Fibroblast of the aortic adventitia (primary cell): ENCODE results near the gene GNB3. TPM values are rescaled to one million over a fixed set of nuclear protein-coding genes. Genes with fewer than 3 reads are reported as not detected.

Experiments
- DNase-seq: peaks from one replicate; pipeline ENCODE4 v3.0.0-alpha.2; 2010; ENCODE audit warnings: low read depth
- H3K4me3 ChIP-seq: 2 replicates; pipeline ENCODE4 v1.5.1; 2011; ENCODE audit warnings: low read depth, mild to moderate bottlenecking, control low read depth, low read length, moderate library complexity
- CTCF ChIP-seq: IDR thresholded peaks from 2 replicates; pipeline ENCODE4 v1.5.1; 2011; ENCODE audit warnings: mild to moderate bottlenecking, low read length, control low read depth, inconsistent platforms; ENCODE audit not compliant: insufficient read depth
- total RNA-seq: library from RNA; depleted of rRNA; stranded (reverse); fragments of >200 nt; gene quantifications from 2 replicates; pipeline ENCODE4 v1.2.3, GENCODE V29; 2012; ENCODE audit warnings: low replicate concordance

Gene GNB3
- total RNA-seq, 1 donor: 3.4 TPM

GRCh38 chr12:6837370-6838060 is 3.2 kb upstream of the GNB3 start:
- H3K4me3 ChIP-seq: no peak overlapping the region
- no peak for DNase-seq
- no peak for TF ChIP-seq CTCF

GRCh38 chr12:6838854-6839253 is 1.9 kb upstream of the GNB3 start:
- TF ChIP-seq CTCF: no peak
- H3K4me3 ChIP-seq: no peak overlapping the region
- DNase-seq: no peak

- no peak for DNase-seq
- no peak overlapping the region for H3K4me3 ChIP-seq
- TF ChIP-seq CTCF: no peak
Measured at GRCh38 chr12:6839482-6840201, 1.1 kb upstream of the GNB3 start.

- TF ChIP-seq CTCF: no peak
- no peak for DNase-seq
Measured at GRCh38 chr12:6840330-6840729, 395 bp upstream of the GNB3 start.

GRCh38 chr12:6842075-6842474 is 1.4 kb downstream of the GNB3 start:
- no peak overlapping the region for H3K4me3 ChIP-seq
- no peak for TF ChIP-seq CTCF
- no peak for DNase-seq

More at GRCh38 chr12:6840330-6840729, 395 bp upstream of the GNB3 start:
- H3K4me3 ChIP-seq: no peak overlapping the region

GRCh38 chr12:6843118-6843902 is 2.6 kb downstream of the GNB3 start:
- no peak for TF ChIP-seq CTCF
- no peak for DNase-seq

More at GRCh38 chr12:6843118-6843902, 2.6 kb downstream of the GNB3 start:
- H3K4me3 ChIP-seq: no peak overlapping the region
